Measurements from ENCODE around the gene SCUBE3. TPM values are rescaled to one million over a fixed set of nuclear protein-coding genes. Genes with fewer than 3 reads are reported as not detected.

Gene SCUBE3
- total and polyA plus RNA-seq, 2 experiments from 2014 or later, result 0.39 to 1.1 TPM

DNA sequence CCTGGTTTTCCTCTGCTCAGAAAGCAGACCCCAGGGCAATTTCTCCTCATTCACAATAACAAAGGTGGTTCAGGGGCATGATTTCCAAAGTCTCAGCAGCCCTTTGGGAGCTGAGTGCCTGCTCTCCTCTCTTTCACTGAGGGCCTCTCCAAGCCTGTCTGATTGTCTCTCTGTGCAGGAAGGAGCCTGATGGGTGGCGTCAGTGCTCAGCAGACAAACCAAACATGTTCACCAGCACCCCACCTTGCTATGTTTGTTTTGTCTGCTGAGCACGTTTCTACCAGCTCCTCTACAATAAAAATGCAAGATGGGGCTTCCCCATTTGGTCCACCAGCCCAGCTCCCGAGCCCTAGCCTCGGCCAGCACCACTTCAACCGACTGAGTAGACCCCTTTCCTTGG lies 47.2 kb upstream of the SCUBE3 start (continued):
- TF ChIP-seq, protein P1, sequence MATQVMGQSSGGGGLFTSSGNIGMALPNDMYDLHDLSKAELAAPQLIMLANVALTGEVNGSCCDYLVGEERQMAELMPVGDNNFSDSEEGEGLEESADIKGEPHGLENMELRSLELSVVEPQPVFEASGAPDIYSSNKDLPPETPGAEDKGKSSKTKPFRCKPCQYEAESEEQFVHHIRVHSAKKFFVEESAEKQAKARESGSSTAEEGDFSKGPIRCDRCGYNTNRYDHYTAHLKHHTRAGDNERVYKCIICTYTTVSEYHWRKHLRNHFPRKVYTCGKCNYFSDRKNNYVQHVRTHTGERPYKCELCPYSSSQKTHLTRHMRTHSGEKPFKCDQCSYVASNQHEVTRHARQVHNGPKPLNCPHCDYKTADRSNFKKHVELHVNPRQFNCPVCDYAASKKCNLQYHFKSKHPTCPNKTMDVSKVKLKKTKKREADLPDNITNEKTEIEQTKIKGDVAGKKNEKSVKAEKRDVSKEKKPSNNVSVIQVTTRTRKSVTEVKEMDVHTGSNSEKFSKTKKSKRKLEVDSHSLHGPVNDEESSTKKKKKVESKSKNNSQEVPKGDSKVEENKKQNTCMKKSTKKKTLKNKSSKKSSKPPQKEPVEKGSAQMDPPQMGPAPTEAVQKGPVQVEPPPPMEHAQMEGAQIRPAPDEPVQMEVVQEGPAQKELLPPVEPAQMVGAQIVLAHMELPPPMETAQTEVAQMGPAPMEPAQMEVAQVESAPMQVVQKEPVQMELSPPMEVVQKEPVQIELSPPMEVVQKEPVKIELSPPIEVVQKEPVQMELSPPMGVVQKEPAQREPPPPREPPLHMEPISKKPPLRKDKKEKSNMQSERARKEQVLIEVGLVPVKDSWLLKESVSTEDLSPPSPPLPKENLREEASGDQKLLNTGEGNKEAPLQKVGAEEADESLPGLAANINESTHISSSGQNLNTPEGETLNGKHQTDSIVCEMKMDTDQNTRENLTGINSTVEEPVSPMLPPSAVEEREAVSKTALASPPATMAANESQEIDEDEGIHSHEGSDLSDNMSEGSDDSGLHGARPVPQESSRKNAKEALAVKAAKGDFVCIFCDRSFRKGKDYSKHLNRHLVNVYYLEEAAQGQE (IDR thresholded peaks at IDR 0.05; ENCODE audit: unreplicated experiment), result no peak
- TF ChIP-seq JUNB (IDR thresholded peaks at IDR 0.05; ENCODE audit: unreplicated experiment), result no peak
- TF ChIP-seq, protein P2, sequence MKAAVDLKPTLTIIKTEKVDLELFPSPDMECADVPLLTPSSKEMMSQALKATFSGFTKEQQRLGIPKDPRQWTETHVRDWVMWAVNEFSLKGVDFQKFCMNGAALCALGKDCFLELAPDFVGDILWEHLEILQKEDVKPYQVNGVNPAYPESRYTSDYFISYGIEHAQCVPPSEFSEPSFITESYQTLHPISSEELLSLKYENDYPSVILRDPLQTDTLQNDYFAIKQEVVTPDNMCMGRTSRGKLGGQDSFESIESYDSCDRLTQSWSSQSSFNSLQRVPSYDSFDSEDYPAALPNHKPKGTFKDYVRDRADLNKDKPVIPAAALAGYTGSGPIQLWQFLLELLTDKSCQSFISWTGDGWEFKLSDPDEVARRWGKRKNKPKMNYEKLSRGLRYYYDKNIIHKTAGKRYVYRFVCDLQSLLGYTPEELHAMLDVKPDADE (IDR thresholded peaks at IDR 0.05), result no peak
- TF ChIP-seq CREB1 (CRISPR knock-in tag; IDR thresholded peaks at IDR 0.05; ENCODE audit: low read depth), result no peak
- no peak for TF ChIP-seq POLR2AphosphoS5 (IDR thresholded peaks at IDR 0.05; ENCODE audit: low read depth)
- TF ChIP-seq, protein P3, sequence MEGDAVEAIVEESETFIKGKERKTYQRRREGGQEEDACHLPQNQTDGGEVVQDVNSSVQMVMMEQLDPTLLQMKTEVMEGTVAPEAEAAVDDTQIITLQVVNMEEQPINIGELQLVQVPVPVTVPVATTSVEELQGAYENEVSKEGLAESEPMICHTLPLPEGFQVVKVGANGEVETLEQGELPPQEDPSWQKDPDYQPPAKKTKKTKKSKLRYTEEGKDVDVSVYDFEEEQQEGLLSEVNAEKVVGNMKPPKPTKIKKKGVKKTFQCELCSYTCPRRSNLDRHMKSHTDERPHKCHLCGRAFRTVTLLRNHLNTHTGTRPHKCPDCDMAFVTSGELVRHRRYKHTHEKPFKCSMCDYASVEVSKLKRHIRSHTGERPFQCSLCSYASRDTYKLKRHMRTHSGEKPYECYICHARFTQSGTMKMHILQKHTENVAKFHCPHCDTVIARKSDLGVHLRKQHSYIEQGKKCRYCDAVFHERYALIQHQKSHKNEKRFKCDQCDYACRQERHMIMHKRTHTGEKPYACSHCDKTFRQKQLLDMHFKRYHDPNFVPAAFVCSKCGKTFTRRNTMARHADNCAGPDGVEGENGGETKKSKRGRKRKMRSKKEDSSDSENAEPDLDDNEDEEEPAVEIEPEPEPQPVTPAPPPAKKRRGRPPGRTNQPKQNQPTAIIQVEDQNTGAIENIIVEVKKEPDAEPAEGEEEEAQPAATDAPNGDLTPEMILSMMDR (conservative IDR thresholded peaks at IDR 0.05; ENCODE audit: low read depth in 2 of 2), result no peak

DNA sequence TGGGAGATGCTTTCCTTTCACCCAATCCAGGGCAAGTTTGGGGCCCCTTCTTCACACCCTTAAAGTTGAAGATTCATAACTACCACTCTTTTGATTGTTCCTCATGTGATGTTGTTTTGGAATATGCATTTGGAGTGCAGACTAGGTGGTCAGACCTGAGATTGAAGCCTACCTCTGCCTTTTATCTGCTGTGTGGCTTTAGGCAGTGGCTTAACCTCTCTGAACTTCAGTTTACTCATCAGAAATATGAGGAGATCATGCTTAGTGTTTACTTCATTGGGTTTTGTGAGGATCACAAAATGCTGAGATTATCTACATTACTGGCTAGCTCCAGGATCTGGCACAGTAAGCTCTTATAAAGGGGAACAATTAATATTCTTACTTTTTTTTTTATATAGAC lies 46.3 kb upstream of the SCUBE3 start:
- TF ChIP-seq EZH2phosphoT487 (IDR thresholded peaks at IDR 0.05; ENCODE audit: unreplicated experiment) (no peak), POLR2AphosphoS5 (IDR thresholded peaks at IDR 0.05; ENCODE audit: low read depth) (no peak)
- TF ChIP-seq, protein P3 (conservative IDR thresholded peaks at IDR 0.05; ENCODE audit: low read depth in 2 of 2), result no peak
- TF ChIP-seq, protein P4, sequence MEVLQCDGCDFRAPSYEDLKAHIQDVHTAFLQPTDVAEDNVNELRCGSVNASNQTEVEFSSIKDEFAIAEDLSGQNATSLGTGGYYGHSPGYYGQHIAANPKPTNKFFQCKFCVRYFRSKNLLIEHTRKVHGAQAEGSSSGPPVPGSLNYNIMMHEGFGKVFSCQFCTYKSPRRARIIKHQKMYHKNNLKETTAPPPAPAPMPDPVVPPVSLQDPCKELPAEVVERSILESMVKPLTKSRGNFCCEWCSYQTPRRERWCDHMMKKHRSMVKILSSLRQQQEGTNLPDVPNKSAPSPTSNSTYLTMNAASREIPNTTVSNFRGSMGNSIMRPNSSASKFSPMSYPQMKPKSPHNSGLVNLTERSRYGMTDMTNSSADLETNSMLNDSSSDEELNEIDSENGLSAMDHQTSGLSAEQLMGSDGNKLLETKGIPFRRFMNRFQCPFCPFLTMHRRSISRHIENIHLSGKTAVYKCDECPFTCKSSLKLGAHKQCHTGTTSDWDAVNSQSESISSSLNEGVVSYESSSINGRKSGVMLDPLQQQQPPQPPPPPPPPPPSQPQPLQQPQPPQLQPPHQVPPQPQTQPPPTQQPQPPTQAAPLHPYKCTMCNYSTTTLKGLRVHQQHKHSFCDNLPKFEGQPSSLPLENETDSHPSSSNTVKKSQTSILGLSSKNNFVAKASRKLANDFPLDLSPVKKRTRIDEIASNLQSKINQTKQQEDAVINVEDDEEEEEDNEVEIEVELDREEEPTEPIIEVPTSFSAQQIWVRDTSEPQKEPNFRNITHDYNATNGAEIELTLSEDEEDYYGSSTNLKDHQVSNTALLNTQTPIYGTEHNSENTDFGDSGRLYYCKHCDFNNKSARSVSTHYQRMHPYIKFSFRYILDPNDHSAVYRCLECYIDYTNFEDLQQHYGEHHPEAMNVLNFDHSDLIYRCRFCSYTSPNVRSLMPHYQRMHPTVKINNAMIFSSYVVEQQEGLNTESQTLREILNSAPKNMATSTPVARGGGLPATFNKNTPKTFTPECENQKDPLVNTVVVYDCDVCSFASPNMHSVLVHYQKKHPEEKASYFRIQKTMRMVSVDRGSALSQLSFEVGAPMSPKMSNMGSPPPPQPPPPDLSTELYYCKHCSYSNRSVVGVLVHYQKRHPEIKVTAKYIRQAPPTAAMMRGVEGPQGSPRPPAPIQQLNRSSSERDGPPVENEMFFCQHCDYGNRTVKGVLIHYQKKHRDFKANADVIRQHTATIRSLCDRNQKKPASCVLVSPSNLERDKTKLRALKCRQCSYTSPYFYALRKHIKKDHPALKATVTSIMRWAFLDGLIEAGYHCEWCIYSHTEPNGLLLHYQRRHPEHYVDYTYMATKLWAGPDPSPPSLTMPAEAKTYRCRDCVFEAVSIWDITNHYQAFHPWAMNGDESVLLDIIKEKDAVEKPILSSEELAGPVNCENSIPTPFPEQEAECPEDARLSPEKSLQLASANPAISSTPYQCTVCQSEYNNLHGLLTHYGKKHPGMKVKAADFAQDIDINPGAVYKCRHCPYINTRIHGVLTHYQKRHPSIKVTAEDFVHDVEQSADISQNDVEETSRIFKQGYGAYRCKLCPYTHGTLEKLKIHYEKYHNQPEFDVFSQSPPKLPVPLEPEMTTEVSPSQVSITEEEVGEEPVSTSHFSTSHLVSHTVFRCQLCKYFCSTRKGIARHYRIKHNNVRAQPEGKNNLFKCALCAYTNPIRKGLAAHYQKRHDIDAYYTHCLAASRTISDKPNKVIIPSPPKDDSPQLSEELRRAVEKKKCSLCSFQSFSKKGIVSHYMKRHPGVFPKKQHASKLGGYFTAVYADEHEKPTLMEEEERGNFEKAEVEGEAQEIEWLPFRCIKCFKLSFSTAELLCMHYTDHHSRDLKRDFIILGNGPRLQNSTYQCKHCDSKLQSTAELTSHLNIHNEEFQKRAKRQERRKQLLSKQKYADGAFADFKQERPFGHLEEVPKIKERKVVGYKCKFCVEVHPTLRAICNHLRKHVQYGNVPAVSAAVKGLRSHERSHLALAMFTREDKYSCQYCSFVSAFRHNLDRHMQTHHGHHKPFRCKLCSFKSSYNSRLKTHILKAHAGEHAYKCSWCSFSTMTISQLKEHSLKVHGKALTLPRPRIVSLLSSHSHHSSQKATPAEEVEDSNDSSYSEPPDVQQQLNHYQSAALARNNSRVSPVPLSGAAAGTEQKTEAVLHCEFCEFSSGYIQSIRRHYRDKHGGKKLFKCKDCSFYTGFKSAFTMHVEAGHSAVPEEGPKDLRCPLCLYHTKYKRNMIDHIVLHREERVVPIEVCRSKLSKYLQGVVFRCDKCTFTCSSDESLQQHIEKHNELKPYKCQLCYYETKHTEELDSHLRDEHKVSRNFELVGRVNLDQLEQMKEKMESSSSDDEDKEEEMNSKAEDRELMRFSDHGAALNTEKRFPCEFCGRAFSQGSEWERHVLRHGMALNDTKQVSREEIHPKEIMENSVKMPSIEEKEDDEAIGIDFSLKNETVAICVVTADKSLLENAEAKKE (CRISPR knock-in tag; IDR thresholded peaks at IDR 0.05), result no peak
- Histone ChIP-seq H2AFZ (no peak overlapping the region), H3K27me3 (ENCODE audit: insufficient read depth) (no peaks in the 10 kb centered on the region), H3K9me2 (ENCODE audit: insufficient read depth) (0 out of 2 replicates have a peak, but pooled peaks cover 2% of the 10 kb centered on the region), H3K4me3 (no peak overlapping the region), H3K36me3 (ENCODE audit: insufficient read depth) (no peaks in the 10 kb centered on the region), H3K27ac (ENCODE audit: low read depth) (no peak overlapping the region), H3F3A (replicated peaks; ENCODE audit: low read depth) (no peaks in the 10 kb centered on the region), H3K4me1 (ENCODE audit: insufficient read depth) (no peaks in the 10 kb centered on the region), H3K79me2 (replicated peaks; ENCODE audit: insufficient read depth) (no peaks in the 10 kb centered on the region), H3K4me2 (no peak overlapping the region), H4K20me1 (replicated peaks; ENCODE audit: insufficient read depth) (no peaks in the 10 kb centered on the region)
- Mint-ChIP-seq H3K27ac (no peak overlapping the region), H3K36me3 (ENCODE audit: low read depth) (peaks cover 2% of the 10 kb centered on the region; the same call in 2 of the 3 replicates), H3K27me3 (ENCODE audit: insufficient read depth, low read depth, poor library complexity) (peaks cover 10% of the 10 kb centered on the region), H3K4me3 (no peak overlapping the region), H3K4me1 (peaks cover 6% of the 10 kb centered on the region), H3K9me3 (peaks cover 4% of the 10 kb centered on the region; the same call in 2 of the 3 replicates)
- no peak for ATAC-seq
- no peak for DNase-seq (ENCODE audit: low spot score)

Data from GM23338 (cell line).